ENCODE data around the gene PIK3R5. TPM values are rescaled to one million over a fixed set of nuclear protein-coding genes. Genes with fewer than 3 reads are reported as not detected.
"Not testable (repeated sequence)": the region's sequence is repeated elsewhere in the genome, so short reads cannot be mapped to it uniquely, and the experiment has no call there.

The PIK3R5 gene
- total RNA-seq, 2 experiments from 2014 or later = 27.9 to 32.6 TPM

GRCh38 chr17:8893621-8894201 is 71.8 kb downstream of the PIK3R5 start:
- H3K27ac Mint-ChIP-seq = no peak overlapping the region

DNA sequence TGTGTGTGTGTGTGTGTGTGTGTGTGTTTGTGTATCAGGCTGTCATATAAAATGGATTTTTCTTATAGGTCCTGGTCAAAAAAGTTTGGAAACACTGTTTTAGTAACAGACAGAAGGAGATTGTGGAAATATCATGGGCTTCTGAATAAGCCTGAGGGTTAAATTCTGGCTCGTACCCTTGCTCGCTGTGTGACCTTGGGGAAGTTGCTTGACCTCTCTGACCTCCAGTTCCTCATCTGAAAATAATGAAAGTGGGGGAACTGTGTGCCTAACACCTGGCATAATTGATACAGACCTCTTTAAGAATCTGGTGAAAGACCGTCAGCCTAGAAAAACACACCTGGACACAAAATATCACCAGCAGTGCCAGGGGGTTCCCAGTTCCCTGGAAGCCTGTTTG is 72.4 kb downstream of the PIK3R5 start:
- Mint-ChIP-seq H3K4me1 (peaks cover 50% of the 10 kb centered on the region), H3K27me3 (no peaks in the 10 kb centered on the region), H3K9me3 (no peaks in the 10 kb centered on the region), H3K4me3 (no peak overlapping the region), H3K36me3 (peaks cover 28% of the 10 kb centered on the region), H3K27ac (peak overlapping the region; percentile 59)
- no peak for DNase-seq

More at GRCh38 chr17:8893621-8894201, 71.8 kb downstream of the PIK3R5 start:
- no peaks in the 10 kb centered on the region for H3K9me3 Mint-ChIP-seq
- H3K4me3 Mint-ChIP-seq = no peak overlapping the region
- peaks cover 35% of the 10 kb centered on the region for H3K36me3 Mint-ChIP-seq
- no peaks in the 10 kb centered on the region for H3K27me3 Mint-ChIP-seq
- no peak for DNase-seq
- peaks cover 56% of the 10 kb centered on the region for H3K4me1 Mint-ChIP-seq

- Mint-ChIP-seq H3K27ac (peak overlapping the region; percentile 59), H3K4me1 (peaks cover 43% of the 10 kb centered on the region), H3K4me3 (no peak overlapping the region), H3K36me3 (peaks cover 23% of the 10 kb centered on the region), H3K27me3 (no peaks in the 10 kb centered on the region), H3K9me3 (no peaks in the 10 kb centered on the region)
- no peak for DNase-seq
Observed at GRCh38 chr17:8892338-8892690, 73.2 kb downstream of the PIK3R5 start.

- DNase-seq = no peak
- H3K9me3 Mint-ChIP-seq = no peaks in the 10 kb centered on the region
- H3K27ac Mint-ChIP-seq = no peak overlapping the region
- peaks cover 26% of the 10 kb centered on the region for H3K4me1 Mint-ChIP-seq
- no peaks in the 10 kb centered on the region for H3K27me3 Mint-ChIP-seq
- H3K4me3 Mint-ChIP-seq = no peak overlapping the region
- peaks cover 25% of the 10 kb centered on the region for H3K36me3 Mint-ChIP-seq
Observed at GRCh38 chr17:8890671-8891070, 74.8 kb downstream of the PIK3R5 start.

GRCh38 chr17:8889458-8890210 is 75.9 kb downstream of the PIK3R5 start:
- no peak overlapping the region for H3K4me3 Mint-ChIP-seq
- no peaks in the 10 kb centered on the region for H3K9me3 Mint-ChIP-seq
- peaks cover 19% of the 10 kb centered on the region for H3K36me3 Mint-ChIP-seq
- no peaks in the 10 kb centered on the region for H3K27me3 Mint-ChIP-seq
- no peak overlapping the region for H3K27ac Mint-ChIP-seq
- peaks cover 17% of the 10 kb centered on the region for H3K4me1 Mint-ChIP-seq
- no peak for DNase-seq

- Mint-ChIP-seq H3K4me3 (no peak overlapping the region), H3K27ac (peak overlapping the region; percentile 18), H3K4me1 (peaks cover 14% of the 10 kb centered on the region), H3K9me3 (no peaks in the 10 kb centered on the region), H3K27me3 (no peaks in the 10 kb centered on the region), H3K36me3 (peaks cover 24% of the 10 kb centered on the region)
- DNase-seq = no peak
Observed at GRCh38 chr17:8888704-8889302, 76.7 kb downstream of the PIK3R5 start.

DNA sequence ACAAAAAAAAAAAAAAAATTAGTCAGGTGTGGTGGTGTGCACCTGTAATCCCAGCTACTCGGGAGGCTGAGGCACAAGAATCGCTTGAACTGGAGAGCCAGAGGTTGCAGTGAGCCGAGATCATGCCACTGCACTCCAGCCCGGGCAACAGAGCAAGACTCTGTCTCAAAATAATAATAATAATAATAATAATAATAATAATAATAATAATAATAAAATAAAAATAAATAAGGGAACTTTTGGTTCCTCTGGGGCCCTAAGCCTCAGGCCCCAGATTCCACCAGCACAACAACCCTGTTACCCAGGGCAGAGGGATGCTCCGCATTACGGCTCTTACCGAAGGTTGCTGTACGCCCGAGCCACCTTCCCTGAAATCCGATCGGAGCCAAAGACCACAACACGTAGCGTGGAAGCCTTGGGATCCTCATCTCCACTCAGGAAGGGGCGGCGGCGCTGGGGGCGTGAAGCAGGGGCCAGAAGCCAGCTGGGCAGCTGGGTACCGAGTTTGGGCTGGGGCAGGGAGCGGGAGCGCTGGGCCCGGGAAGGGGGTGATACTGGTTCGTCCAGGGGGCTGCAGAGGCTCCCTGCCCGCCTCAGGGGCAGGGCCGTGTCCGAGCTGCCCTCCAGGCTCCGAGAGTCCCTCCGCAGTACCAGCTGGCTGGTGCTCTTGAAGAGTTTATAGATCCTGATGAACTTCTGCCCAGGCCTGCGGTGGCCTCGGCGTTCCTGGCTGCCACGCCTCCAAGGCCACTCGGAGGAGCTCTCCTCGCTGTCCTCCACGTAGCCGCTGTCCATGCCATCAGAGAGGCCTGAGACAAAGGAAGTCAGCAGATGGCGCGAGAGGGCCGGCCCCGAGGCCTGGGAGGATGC is 77.4 kb downstream of the PIK3R5 start:
- no peak overlapping the region for H3K27ac Mint-ChIP-seq
- peaks cover 28% of the 10 kb centered on the region for H3K36me3 Mint-ChIP-seq
- H3K4me1 Mint-ChIP-seq = peaks cover 12% of the 10 kb centered on the region
- no peaks in the 10 kb centered on the region for H3K27me3 Mint-ChIP-seq
- H3K9me3 Mint-ChIP-seq = no peaks in the 10 kb centered on the region
- DNase-seq = no peak
- H3K4me3 Mint-ChIP-seq = no peak overlapping the region

GRCh38 chr17:8887301-8887700 is 78.2 kb downstream of the PIK3R5 start:
- Mint-ChIP-seq H3K9me3 (no peaks in the 10 kb centered on the region), H3K27ac (no peak overlapping the region), H3K27me3 (no peaks in the 10 kb centered on the region), H3K4me1 (peaks cover 4% of the 10 kb centered on the region), H3K36me3 (peaks cover 32% of the 10 kb centered on the region), H3K4me3 (no peak overlapping the region)
- DNase-seq = no peak

- DNase-seq = no peak
- Mint-ChIP-seq H3K4me1 (no peaks in the 10 kb centered on the region), H3K27ac (no peak overlapping the region), H3K9me3 (no peaks in the 10 kb centered on the region), H3K4me3 (no peak overlapping the region), H3K27me3 (no peaks in the 10 kb centered on the region), H3K36me3 (peaks cover 32% of the 10 kb centered on the region)
Observed at GRCh38 chr17:8885967-8886684, 79.4 kb downstream of the PIK3R5 start.

DNA sequence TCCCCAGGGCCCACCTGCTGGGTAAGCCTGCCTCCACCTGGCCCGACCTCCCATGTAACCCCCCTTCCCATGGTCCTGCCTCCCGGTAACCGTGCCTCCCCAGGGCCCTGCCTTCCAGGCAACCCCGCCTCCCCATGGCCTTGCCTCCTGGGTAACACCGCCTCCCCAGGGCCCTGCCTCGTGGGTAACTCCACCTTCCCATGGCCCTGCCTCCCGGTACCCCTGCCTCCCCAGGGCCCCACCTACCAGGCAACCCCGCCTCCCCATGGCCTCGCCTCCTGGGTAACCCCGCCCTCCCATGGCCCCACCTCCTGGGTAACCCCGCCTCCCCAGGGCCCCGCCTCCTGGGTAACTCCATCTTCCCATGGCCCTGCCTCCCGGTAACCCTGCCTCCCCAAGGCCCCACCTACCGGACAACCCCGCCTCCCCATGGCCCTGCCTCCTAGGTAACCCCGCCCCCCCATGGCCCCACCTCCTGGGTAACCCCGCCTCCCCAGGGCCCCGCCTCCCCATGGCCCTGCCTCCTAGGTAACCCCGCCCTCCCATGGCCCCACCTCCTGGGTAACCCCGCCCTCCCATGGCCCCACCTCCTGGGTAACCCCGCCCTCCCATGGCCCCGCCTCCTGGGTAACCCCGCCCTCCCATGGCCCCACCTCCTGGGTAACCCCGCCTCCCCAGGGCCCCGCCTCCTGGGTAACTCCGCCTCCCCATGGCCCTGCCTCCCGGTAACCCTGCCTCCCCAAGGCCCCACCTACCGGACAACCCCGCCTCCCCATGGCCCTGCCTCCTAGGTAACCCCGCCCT is 80.1 kb downstream of the PIK3R5 start:
- H3K4me3 Mint-ChIP-seq, H3K9me3 Mint-ChIP-seq, H3K27me3 Mint-ChIP-seq, H3K4me1 Mint-ChIP-seq, H3K27ac Mint-ChIP-seq: not testable (repeated sequence)
- peaks cover 35% of the 10 kb centered on the region for H3K36me3 Mint-ChIP-seq
- peak; percentile 49 for DNase-seq

DNA sequence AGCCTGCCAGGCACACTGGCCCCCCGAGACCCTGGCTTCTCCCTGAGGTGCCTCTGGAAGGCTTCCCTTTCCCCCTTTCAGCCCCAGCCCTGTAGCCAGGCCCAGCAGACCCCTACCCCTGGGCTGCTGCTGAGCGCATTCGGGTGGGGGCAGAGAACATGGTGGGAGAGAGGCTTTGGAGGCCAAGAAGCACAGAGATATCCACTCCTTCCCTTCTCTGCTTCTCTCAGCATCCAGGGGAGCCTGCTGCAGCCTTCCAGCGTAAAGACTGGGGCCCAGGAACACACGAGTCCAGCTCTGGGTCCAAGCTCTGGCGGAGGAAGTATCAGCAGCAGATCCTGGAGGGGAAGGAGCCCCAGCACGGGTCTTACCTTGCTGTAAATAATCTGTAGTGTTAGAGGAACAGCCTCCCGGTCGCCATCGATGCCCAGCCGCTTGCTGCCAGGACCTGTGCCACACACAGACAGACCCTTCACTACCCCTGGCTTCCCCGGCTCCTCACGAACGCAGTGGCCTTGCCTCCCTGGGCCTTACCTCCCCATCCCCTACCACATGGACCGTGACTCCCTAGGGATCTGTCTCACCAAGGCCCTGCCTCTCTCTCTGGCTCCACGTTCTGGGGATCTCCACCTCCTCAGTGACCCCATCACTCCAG is 81.0 kb downstream of the PIK3R5 start:
- Mint-ChIP-seq H3K4me3 (no peak overlapping the region), H3K36me3 (peaks cover 35% of the 10 kb centered on the region), H3K27ac (peak overlapping the region; percentile 72), H3K4me1 (no peaks in the 10 kb centered on the region), H3K9me3 (no peaks in the 10 kb centered on the region), H3K27me3 (no peaks in the 10 kb centered on the region)
- no peak for DNase-seq

GRCh38 chr17:8883353-8883752 is 82.2 kb downstream of the PIK3R5 start:
- Mint-ChIP-seq H3K36me3 (peaks cover 35% of the 10 kb centered on the region), H3K9me3 (no peaks in the 10 kb centered on the region), H3K4me3 (no peak overlapping the region), H3K27me3 (no peaks in the 10 kb centered on the region), H3K4me1 (no peaks in the 10 kb centered on the region), H3K27ac (no peak overlapping the region)
- no peak for DNase-seq

- Mint-ChIP-seq H3K4me3 (no peak overlapping the region), H3K27me3 (no peaks in the 10 kb centered on the region), H3K9me3 (no peaks in the 10 kb centered on the region), H3K27ac (no peak overlapping the region), H3K4me1 (no peaks in the 10 kb centered on the region), H3K36me3 (peaks cover 35% of the 10 kb centered on the region)
- DNase-seq = no peak
Observed at GRCh38 chr17:8881606-8882005, 83.9 kb downstream of the PIK3R5 start.
